Activated CD4-positive, alpha-beta memory T cell treated with anti-CD3 and anti-CD28 coated beads, Interleukin-2, amount 10 ng/mL, durations not matched to agents 7 days and 5 days (primary cell): Measurements from ENCODE around the gene RANBP3. TPM values are rescaled to one million over a fixed set of nuclear protein-coding genes. Genes with fewer than 3 reads are reported as not detected.

Experiments used
- CTCF ChIA-PET: fragments of 350-600 bp; sonication (Branson Sonifier 250); formaldehyde crosslinking; loops from one replicate; lab custom pipeline; 2021; ENCODE audit warnings: antibody characterized with exemption, inconsistent platforms; lab: Charles Lee
- POLR2A ChIA-PET: fragments of 350-600 bp; sonication (Branson Sonifier 250); formaldehyde crosslinking; loops from one replicate; lab custom pipeline; 2021; ENCODE audit warnings: antibody characterized with exemption; lab: Charles Lee
- DNase-seq: peaks from one replicate; pipeline ENCODE4 v3.0.0-alpha.2; 2020
- H3K27ac Mint-ChIP-seq: one replicate; pipeline ENCODE4 v1.8.0; 2021; ENCODE audit warnings: mild to moderate bottlenecking, mixed read lengths
- H3K27me3 Mint-ChIP-seq: one replicate; pipeline ENCODE4 v1.8.0; 2021; ENCODE audit warnings: mixed read lengths
- H3K36me3 Mint-ChIP-seq: one replicate; pipeline ENCODE4 v1.8.0; 2021; ENCODE audit warnings: low read depth, mixed read lengths
- H3K4me1 Mint-ChIP-seq: one replicate; pipeline ENCODE4 v1.8.0; 2021; ENCODE audit warnings: mixed read lengths
- H3K4me3 Mint-ChIP-seq: one replicate; pipeline ENCODE4 v1.8.0; 2021; ENCODE audit warnings: mild to moderate bottlenecking, mixed read lengths
- H3K9me3 Mint-ChIP-seq: one replicate; pipeline ENCODE4 v1.8.0; 2021; ENCODE audit warnings: mixed read lengths
- total RNA-seq, 2 experiments: library from RNA; stranded (reverse); gene quantifications; one replicate each; pipeline ENCODE4 v1.2.3, GENCODE V29; 2021

The RANBP3 gene
- total RNA-seq, 2 experiments from 2014 or later, result 78.1 to 85.1 TPM

DNA sequence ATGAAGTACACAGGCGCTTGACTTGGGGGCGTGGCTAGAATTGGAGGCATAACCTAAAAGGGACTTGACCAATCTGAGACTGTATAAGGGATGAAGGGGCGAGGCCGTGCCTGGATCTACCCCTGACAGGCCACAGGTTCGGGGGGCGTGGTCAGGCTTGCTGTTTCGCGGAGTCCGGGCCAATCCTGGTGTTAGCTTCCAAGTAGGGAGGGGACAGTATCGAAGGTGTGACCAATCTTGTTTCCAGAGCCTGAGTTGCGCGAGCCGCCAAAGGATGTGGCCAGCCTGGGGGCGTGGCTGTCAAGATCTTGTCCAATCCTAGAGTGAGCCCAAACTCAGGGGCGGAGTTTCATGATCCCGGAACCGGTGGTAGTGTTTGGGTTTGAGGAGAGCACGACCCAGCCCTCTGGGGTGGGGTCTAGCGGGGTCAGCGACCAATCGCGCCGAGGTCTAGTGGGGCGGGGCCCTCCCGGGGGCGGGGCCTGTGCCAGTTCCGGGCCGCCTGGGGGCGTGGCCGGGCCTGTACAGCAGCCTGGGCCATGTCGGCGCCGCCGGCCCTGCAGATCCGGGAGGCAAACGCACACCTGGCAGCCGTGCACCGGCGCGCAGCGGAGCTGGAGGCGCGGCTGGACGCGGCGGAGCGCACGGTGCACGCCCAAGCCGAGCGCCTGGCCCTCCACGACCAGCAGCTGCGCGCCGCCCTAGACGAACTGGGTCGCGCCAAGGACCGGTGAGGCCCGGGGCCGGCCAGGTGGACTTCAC, 73.4 kb downstream of the RANBP3 start, which contains the start of gene VMAC:
VMAC (plus strand) TSS at position 521 of the 762 bp plus-strand sequence; CDS start at position 540, 19 bp downstream.
- H3K4me3 Mint-ChIP-seq, result peak within 1 kb of the TSS; percentile 97
- ChIA-PET POLR2A (interaction anchor here (0.7 to 4.4 kb wide), 24 partner anchors 8 to 473 kb away, joined by 3 to 61 read pairs (median 6); partner anchors contain the start of genes ALKBH7, CATSPERD, DUS3L and FUT6), CTCF (interaction anchor here (0.6 to 3.6 kb wide), 7 partner anchors 64 to 437 kb away, joined by 4 to 44 read pairs (median 7); partner anchors contain the start of genes DUS3L, NRTN and RPL36)
- H3K36me3 Mint-ChIP-seq, result peaks cover 17% of the 10 kb centered on the region
- no peaks in the 10 kb centered on the region for H3K27me3 Mint-ChIP-seq
- H3K9me3 Mint-ChIP-seq, result no peaks in the 10 kb centered on the region
- H3K27ac Mint-ChIP-seq, result peak within 1 kb of the TSS; percentile 99
- DNase-seq, result peak; percentile 100
- peaks cover 35% of the 10 kb centered on the region for H3K4me1 Mint-ChIP-seq

DNA sequence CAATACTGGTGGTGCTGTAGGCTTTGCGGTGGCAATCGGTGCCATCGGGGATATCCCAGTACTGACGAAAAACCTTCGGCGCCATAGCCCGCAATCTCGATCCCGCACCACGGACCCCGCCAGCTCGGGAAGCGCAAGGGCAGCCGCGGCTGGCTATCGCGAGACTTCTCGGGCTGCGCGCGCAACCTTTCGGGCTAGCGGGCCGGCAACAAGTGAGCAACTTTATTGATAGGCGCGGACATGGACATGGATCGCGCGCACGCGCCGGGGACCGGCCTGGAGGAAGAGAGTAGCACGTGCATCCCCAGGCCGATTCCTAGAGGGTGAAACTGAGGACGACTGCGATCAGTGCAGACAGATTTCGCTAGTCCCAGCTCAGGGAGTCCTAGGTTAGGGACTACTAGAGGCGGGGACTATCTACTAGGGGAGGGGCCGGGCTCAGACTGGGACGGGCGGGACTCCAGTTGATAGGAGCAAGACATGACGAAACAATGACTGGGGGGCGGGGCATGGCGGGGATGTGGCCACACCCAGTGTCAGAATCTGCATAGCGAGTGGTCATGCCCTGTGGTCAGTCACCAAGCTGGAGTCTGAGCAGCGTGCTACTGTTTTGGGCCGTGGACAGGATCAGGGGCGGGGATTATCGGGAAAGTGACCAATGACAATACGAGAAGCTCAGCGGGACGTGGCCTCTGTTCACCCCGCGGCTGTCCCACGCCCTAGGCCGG, 74.2 kb downstream of the RANBP3 start, which contains the start of gene NDUFA11:
NDUFA11 (minus strand) TSS at position 167 of the 728 bp plus-strand sequence; CDS start at position 85, 82 bp downstream.
- Mint-ChIP-seq H3K4me3 (peak within 1 kb of the TSS; percentile 97), H3K36me3 (peaks cover 17% of the 10 kb centered on the region), H3K27ac (peak within 1 kb of the TSS; percentile 99), H3K4me1 (peaks cover 35% of the 10 kb centered on the region), H3K27me3 (no peaks in the 10 kb centered on the region), H3K9me3 (no peaks in the 10 kb centered on the region)
- DNase-seq, result peak; percentile 96
- POLR2A ChIA-PET, result interaction anchor here (0.7 to 4.4 kb wide), 26 partner anchors 9 to 474 kb away, joined by 3 to 61 read pairs (median 5); partner anchors contain the start of genes ALKBH7, CATSPERD, DUS3L and FUT6
- CTCF ChIA-PET, result interaction anchor here (0.6 to 3.6 kb wide), 9 partner anchors 64 to 437 kb away, joined by 3 to 44 read pairs (median 5); partner anchors contain the start of genes DUS3L, LONP1, NRTN and RPL36

DNA sequence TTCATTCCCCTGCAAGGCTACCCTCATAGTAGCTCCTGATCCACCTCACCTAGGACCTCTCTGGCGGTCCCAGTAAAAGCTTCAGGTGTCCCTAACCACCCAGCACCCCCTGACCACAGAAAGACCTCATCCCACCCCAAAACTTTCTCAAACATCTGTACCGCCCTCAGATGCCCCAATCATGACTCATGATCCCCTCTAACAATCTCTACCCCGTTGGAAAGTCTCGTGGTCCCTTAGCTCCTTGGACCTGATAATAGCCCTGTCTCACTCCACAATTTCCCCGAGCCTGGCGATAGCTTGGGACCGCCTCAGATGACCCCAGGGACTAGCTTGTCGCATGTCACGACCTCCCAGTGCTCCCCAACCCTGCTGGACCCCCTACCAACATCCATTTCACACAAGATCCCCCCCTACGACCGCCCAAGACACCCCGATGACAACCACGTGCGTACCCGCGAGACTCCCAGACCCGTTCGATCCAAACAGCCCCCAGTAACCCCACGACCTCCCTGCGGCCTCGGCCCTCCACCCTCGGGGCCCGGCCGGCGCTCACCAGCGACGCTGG, 74.8 kb downstream of the RANBP3 start:
- H3K27me3 Mint-ChIP-seq, result no peaks in the 10 kb centered on the region
- H3K9me3 Mint-ChIP-seq, result no peaks in the 10 kb centered on the region
- peaks cover 17% of the 10 kb centered on the region for H3K36me3 Mint-ChIP-seq
- POLR2A ChIA-PET, result interaction anchor here (0.8 to 4.4 kb wide), 15 partner anchors 8 to 280 kb away, joined by 3 to 61 read pairs (median 7); partner anchors contain the start of genes CATSPERD, DUS3L, LONP1 and NRTN
- peak overlapping the region; percentile 97 for H3K4me3 Mint-ChIP-seq
- CTCF ChIA-PET, result interaction anchor here (0.9 to 3.6 kb wide), 8 partner anchors 10 to 184 kb away, joined by 3 to 44 read pairs (median 4); partner anchors contain the start of genes DUS3L, LONP1 and NRTN
- H3K27ac Mint-ChIP-seq, result peak overlapping the region; percentile 99
- peaks cover 35% of the 10 kb centered on the region for H3K4me1 Mint-ChIP-seq
- no peak for DNase-seq

DNA sequence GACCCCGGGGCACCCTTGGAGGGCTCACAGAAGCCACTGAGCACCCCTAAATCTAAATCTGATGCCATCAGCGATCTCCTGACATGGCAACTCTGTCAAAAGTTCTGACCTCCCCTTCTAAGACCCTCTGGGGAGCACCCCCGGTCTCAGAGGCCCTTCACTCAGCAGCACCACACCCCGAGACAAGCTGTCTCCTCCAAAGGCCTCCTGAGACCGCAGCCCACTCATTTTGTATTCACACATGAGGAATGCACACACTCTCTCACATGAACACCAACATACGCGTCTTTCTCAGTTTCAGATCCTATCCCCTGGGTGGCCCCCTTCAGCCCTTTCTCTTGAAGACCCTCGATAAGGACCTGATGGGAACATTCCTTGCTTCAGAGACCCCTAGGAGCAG, 77.0 kb downstream of the RANBP3 start:
- Mint-ChIP-seq H3K4me1 (peaks cover 24% of the 10 kb centered on the region), H3K9me3 (no peaks in the 10 kb centered on the region), H3K4me3 (no peak overlapping the region), H3K27ac (no peak overlapping the region), H3K27me3 (no peaks in the 10 kb centered on the region), H3K36me3 (peaks cover 14% of the 10 kb centered on the region)
- no peak for DNase-seq
- POLR2A ChIA-PET, result interaction anchor here (1.0 kb wide), 1 partner anchor 73 kb away, joined by 4 read pairs; no protein-coding TSS in a partner anchor
- CTCF ChIA-PET, result no interaction called here

DNA sequence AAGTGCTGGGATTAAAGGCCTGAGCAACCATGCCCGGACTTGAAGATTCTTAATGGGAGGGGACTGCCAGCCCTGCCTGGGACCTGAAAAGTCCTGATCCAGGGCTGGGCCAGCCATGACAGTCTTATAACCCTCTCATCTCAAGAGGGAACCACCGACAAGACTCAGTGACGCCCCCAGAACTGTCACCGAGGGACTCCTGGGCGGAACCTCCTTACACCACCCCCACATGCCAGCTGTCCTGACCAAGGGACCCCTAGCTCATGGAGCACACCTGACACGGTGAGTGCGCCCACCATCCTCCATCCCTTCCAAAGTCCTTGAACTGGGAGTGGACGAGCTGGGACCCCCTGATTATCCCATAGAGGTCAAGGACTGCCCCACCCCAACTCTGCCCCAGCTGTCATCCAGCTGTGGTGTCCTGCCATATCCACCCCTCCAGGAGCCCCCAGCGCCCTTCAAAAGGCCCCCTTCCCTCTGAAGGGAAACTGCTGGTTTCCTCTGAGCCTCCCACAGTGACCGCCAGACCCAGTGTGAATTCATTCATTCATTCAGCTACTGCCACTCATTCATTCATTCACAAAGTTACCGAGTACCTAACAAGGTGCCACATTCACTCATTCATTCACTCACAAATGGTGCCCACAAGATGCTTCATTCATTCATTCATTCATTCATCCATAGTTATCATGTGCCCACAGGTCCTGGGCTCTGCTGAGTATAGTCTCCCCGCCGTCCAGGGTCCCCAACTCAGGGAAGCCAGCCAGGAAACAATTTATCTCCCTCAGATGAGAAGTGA, 78.0 kb downstream of the RANBP3 start:
- ChIA-PET CTCF (interaction anchor here (0.7 to 1.0 kb wide), 2 partner anchors 96 kb away, joined by 3 to 5 read pairs; no protein-coding TSS in a partner anchor), POLR2A (interaction anchor here (1.0 kb wide), 1 partner anchor 72 kb away, joined by 5 read pairs; no protein-coding TSS in a partner anchor)
- Mint-ChIP-seq H3K36me3 (peaks cover 16% of the 10 kb centered on the region), H3K4me3 (no peak overlapping the region), H3K4me1 (peaks cover 23% of the 10 kb centered on the region), H3K27me3 (no peaks in the 10 kb centered on the region), H3K27ac (no peak overlapping the region), H3K9me3 (no peaks in the 10 kb centered on the region)
- DNase-seq, result no peak

DNA sequence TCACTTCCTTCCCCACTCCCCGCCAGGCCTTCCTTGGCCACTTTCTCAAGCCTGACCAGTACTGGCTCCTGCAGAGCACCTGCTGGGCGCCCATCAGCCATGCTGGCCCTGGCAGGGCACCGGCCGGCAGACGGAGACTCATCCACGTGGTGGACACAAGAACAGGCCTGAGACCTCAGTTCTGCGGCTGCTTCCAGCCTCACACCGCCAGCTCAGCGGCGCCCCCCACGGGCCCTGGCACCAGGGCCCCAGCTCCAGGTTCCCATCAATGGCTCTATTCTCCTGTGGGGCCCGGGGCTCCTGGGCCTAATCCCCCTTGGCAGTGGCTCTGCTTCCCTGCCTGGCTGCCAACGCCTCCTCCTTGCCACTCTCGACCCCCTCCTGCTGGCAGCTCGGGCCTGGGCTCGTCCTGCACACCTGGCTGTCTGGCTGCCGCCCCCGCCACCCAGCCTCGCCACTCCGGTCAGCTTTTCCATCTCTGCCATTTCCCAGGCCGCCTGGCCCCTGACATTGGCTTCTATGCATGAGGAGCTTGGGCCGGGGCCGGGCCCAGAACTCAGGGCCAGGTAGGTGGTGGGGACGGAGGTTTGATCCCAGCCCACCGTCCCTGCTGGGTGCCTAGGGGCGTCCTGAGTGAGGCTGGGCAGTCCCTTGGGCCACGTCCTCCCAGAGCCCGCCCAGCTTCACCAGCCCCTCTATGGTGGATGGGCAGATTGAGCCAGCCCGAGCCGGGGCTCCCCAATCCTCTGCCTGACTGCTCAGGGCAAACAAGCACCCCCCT, 80.6 kb downstream of the RANBP3 start:
- H3K4me3 Mint-ChIP-seq, result no peak overlapping the region
- peaks cover 14% of the 10 kb centered on the region for H3K4me1 Mint-ChIP-seq
- POLR2A ChIA-PET, result no interaction called here
- no peaks in the 10 kb centered on the region for H3K27me3 Mint-ChIP-seq
- H3K36me3 Mint-ChIP-seq, result peaks cover 12% of the 10 kb centered on the region
- CTCF ChIA-PET, result no interaction called here
- no peaks in the 10 kb centered on the region for H3K9me3 Mint-ChIP-seq
- DNase-seq, result no peak
- H3K27ac Mint-ChIP-seq, result no peak overlapping the region

DNA sequence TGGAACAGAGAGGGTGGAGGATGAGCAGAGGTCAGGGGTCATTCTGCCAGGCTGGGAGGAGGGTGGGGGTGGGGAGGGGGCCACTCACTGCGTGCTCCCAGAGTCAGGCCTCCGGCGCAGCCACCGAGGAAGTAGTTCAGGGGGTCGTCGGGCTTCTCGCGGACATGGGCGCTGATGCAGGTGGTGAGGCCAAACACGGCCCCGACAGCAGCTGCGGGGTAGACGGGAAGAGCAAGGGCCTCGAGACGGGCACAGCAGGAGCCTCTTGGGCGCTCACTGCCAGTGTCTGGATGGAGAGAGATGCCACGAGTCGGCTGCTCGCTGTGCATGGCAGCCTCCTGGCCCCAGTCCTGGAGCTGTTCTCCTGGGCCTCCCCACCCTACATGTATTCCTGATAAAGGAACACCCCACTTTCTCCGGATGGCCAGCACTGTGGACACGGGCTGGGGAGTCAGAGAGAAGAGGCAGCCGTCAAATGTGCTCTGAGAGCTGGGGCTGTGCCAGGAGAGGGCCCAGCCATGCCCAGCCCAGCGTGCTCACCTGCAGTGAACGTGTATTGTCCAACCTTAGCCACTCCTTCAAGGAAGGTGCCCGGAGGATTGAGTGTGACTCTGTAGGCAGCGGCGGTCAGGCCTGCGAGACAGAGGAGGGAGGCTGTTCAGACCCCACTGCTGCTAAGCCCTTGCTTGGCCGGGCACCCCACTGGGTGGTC, 81.4 kb downstream of the RANBP3 start:
- ChIA-PET POLR2A (no interaction called here), CTCF (no interaction called here)
- Mint-ChIP-seq H3K27me3 (no peaks in the 10 kb centered on the region), H3K27ac (no peak overlapping the region), H3K9me3 (no peaks in the 10 kb centered on the region), H3K36me3 (peaks cover 12% of the 10 kb centered on the region), H3K4me1 (peaks cover 12% of the 10 kb centered on the region), H3K4me3 (no peak overlapping the region)
- no peak for DNase-seq

DNA sequence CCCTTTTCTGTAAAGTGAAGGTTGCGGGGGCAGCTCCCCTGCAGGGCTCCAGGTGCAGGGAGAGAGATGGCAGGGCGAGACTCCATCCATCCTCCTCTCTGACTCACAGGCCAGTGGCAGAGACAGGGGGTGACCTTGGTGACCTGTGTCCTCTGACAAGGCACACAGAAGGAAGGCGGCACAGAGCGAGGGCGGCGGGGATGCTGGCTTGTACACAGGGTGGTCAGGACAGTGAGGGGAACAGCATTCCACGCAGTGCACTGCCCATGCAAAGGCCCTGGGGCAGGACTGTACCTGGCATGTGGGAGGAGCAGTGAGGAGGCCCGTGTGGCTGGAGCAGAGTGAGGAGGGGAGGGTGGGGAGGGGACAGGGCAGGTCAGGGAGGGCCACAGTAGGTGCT, 82.0 kb downstream of the RANBP3 start:
- ChIA-PET CTCF (no interaction called here), POLR2A (interaction anchor here (1.0 kb wide), 1 partner anchor 8 kb away, joined by 3 read pairs; the partner anchor contains the start of gene NDUFA11)
- Mint-ChIP-seq H3K4me3 (no peak overlapping the region), H3K9me3 (no peaks in the 10 kb centered on the region), H3K27me3 (no peaks in the 10 kb centered on the region), H3K27ac (no peak overlapping the region), H3K36me3 (peaks cover 8% of the 10 kb centered on the region), H3K4me1 (peaks cover 6% of the 10 kb centered on the region)
- DNase-seq, result no peak

DNA sequence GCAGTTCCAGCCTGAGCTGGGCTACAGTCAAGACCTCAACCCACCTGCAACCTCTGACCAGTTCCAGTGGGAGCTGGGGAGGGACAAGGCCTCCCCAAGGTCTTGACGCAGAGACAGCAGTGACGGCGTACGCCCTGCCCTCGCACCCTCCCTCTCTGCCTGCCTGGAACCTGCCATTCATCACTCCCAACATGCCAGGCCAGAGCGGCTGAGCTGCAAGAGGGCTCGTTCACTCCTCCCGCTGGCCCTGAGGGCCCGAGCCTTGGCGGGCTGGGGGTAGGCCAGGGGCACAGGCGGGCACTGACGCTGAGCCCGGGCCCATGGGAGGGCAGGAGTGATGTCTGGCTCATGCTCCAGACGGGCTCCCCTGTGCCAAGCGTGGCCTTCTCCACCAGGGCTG, 82.5 kb downstream of the RANBP3 start:
- CTCF ChIA-PET, result no interaction called here
- no peak overlapping the region for H3K4me3 Mint-ChIP-seq
- DNase-seq, result no peak

DNA sequence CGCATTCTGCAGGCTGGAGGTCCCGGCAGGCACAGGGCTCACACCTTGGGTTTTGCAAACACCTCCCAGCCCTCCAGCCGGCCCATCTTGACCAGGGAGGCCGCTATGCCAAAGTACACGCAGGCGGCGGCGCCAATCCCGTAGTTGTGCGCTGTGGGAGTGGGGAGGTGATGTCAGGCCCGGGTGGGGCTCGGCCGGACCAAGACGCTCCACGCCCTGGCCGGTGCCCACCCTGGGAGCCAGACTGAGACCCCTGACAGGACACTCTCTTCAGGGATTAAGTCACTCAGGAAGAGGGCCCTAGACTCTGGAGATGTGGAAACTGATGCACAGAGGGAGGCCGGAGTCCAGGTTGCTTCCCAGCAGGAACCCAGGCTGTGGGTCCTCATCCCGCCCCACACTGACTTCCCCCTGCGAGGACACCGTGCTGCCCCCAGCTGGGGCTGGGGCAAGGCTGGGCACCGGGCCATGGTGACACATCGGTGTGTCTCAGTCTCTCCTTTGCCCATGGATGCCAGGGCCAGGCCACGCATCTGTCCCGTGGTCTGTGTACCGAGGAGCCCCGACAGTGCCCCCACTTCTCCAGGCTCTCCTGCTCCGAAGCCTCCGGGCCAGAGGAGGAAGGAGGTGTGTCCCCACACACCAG, 83.1 kb downstream of the RANBP3 start:
- ChIA-PET CTCF (no interaction called here), POLR2A (interaction anchor here (1.0 kb wide), 1 partner anchor 9 kb away, joined by 3 read pairs; the partner anchor contains the start of gene NDUFA11)
- peaks cover 2% of the 10 kb centered on the region for H3K36me3 Mint-ChIP-seq
- H3K4me3 Mint-ChIP-seq, result no peak overlapping the region
- no peaks in the 10 kb centered on the region for H3K27me3 Mint-ChIP-seq
- no peaks in the 10 kb centered on the region for H3K4me1 Mint-ChIP-seq
- no peak for DNase-seq
- H3K27ac Mint-ChIP-seq, result no peak overlapping the region
- no peaks in the 10 kb centered on the region for H3K9me3 Mint-ChIP-seq

More for the DNA sequence above, 82.5 kb downstream of the RANBP3 start:
- Mint-ChIP-seq H3K36me3 (peaks cover 8% of the 10 kb centered on the region), H3K4me1 (peaks cover 6% of the 10 kb centered on the region), H3K9me3 (no peaks in the 10 kb centered on the region), H3K27ac (no peak overlapping the region), H3K27me3 (no peaks in the 10 kb centered on the region)
- POLR2A ChIA-PET, result interaction anchor here (1.0 kb wide), 1 partner anchor 8 kb away, joined by 3 read pairs; the partner anchor contains the start of gene NDUFA11
